ENCODE measurements around the gene FOXD4.
"Not testable (repeated sequence)": the region's sequence is repeated elsewhere in the genome, so short reads cannot be mapped to it uniquely, and the experiment has no call there.

The FOXD4 gene

DNA sequence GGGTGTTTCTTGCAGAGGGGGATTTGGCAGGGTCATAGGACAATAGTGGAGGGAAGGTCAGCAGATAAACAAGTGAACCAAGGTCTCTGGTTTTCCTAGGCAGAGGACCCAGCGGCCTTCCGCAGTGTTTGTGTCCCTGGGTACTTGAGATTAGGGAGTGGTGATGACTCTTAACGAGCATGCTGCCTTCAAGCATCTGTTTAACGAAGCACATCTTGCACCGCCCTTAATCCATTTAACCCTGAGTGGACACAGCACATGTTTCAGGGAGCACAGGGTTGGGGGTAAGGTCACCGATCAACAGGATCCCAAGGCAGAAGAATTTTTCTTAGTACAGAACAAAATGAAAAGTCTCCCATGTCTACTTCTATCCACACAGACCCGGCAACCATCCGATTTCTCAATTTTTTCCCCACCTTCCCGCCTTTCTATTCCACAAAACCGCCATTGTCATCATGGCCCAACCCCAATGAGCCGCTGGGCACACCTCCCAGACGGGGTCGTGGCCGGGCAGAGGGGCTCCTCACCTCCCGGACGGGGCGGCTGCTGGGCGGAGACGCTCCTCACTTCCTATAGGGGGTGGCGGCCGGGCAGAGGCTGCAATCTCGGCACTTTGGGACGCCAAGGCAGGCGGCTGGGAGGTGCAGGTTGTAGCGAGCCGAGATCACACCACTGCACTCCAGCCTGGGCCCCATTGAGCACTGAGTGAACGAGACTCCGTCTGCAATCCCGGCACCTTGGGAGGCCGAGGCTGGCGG lies 35.1 kb downstream of the FOXD4 start:
- H3K36me3 ChIP-seq; H3K4me1 ChIP-seq; H3K27me3 ChIP-seq; H3K4me3 ChIP-seq; H3K27ac ChIP-seq; DNase-seq; H3K9me3 ChIP-seq; intact Hi-C loops (cut with DNase I; ENCODE audit: low total_unique reads): not testable (repeated sequence)

DNA sequence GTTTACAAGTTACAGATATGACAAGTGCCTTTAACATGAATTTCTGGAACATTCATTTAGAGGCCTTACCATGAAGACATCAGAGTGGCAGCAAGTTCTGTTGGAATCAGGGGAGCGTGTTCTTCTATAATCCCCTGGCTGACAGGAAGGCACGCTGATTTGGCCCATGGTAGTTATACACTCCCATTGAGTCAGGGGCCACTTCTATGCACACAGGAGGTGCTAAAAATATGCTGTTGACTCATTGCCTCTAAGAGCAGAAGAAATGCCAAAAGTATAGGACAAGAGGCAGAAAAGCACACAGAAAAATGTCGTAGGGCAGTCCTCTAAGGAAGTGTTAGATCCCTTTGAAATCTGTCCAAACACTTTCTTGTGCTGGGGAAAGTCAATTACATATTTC lies 39.9 kb downstream of the FOXD4 start:
- H3K9me3 ChIP-seq; H3K27me3 ChIP-seq; H3K36me3 ChIP-seq; intact Hi-C loops (cut with DNase I; ENCODE audit: low total_unique reads); H3K4me3 ChIP-seq; DNase-seq; H3K27ac ChIP-seq; H3K4me1 ChIP-seq: not testable (repeated sequence)

DNA sequence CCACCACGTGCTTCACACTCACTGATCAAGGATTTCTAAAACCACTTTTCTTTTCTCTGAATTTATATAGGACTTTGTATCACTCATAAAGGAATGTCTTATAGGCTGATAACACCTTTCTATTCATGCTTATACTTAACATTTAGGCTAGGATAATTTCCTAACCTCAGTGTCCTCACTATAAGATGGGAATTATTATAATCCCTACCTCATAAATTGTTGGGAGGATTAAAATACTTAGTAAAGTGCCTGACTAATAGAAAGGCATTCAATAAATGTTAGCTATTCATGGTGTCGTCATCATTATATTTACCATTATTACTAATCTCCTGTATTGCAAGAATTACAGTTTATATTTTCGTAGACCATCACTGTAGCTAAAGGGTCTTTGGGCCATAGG lies 41.8 kb downstream of the FOXD4 start:
- H3K9me3 ChIP-seq; intact Hi-C loops (cut with DNase I; ENCODE audit: low total_unique reads); H3K36me3 ChIP-seq: not testable (repeated sequence)

GRCh38 chr9:73900-74525 lies 44.2 kb downstream of the FOXD4 start:
- H3K27me3 ChIP-seq; H3K9me3 ChIP-seq; DNase-seq; H3K36me3 ChIP-seq; H3K27ac ChIP-seq; intact Hi-C loops (cut with DNase I; ENCODE audit: low total_unique reads); H3K4me1 ChIP-seq: not testable (repeated sequence)
- peak overlapping the region; percentile 47 to 56 for H3K4me3 ChIP-seq

More for the DNA sequence above, 41.8 kb downstream of the FOXD4 start:
- not testable (repeated sequence) for H3K27me3 ChIP-seq, DNase-seq, H3K4me1 ChIP-seq, H3K27ac ChIP-seq, H3K4me3 ChIP-seq

GRCh38 chr9:73076-73899 lies 44.9 kb downstream of the FOXD4 start:
- H3K36me3 ChIP-seq; intact Hi-C loops (cut with DNase I; ENCODE audit: low total_unique reads); H3K4me1 ChIP-seq; H3K27me3 ChIP-seq; H3K27ac ChIP-seq; H3K9me3 ChIP-seq: not testable (repeated sequence)
- DNase-seq, result peak in 1 of 2 donors; percentile 58
- peak overlapping the region; percentile 47 to 56 for H3K4me3 ChIP-seq
